Left cardiac atrium (tissue), 4 donors: ENCODE data around the gene AMPD2. TPM values are rescaled to one million over a fixed set of nuclear protein-coding genes. Genes with fewer than 3 reads are reported as not detected.
"Not testable (repeated sequence)": the region's sequence is repeated elsewhere in the genome, so short reads cannot be mapped to it uniquely, and the experiment has no call there.

Experiments
- ATAC-seq, 2 donors: fragments of 200-7000 bp; cut with Tn5 transposase; one replicate each; pipeline ENCODE4 v1.9.1; 2020; ENCODE audit warnings: mild to moderate bottlenecking in 2 of 2, moderate library complexity in 2 of 2
- DNase-seq: peaks from one replicate; pipeline ENCODE4 v3.0.0-alpha.2; 2020
- intact Hi-C, 2 donors: fragments of 100-400 bp; cut with DNase I; formaldehyde crosslinking; loops; one replicate each; pipeline versions ENCODE4 v1.14.1 to v1.15.1; 2022 to 2023
- total RNA-seq, 2 donors: library from RNA; stranded (reverse); fragmentation: NEBNext Ultra II Directional; extraction: Animal tissue kit (Norgen Biotek cat#: 25700); gene quantifications; one replicate each; pipeline ENCODE4 v1.2.1, GENCODE V29; 2021
- donor health status: DM: no; HTN: yes; CAD: no.
- donor health status: DM: no; HTN: yes; CAD: no; lungs with severe emphysema.
- donor health status: DM: yes; HTN: yes; CAD: no.
- donor health status: Dilated cardiomyopathy.

The AMPD2 gene
- total RNA-seq, 2 donors from 2014 or later, result 13.1 to 25.8 TPM

GRCh38 chr1:109661391-109661790 is 41.8 kb downstream of the AMPD2 start:
- intact Hi-C loops, result no loop called here
- DNase-seq, result no peak
- ATAC-seq, result no peak

- DNase-seq (no peak), ATAC-seq (no peak)
- intact Hi-C loops, result loop anchor here in 1 of 2 donors (5.0 kb wide), 1 partner anchor 58 kb away; no protein-coding TSS in a partner anchor
Observed at GRCh38 chr1:109664671-109665070, 45.0 kb downstream of the AMPD2 start.

GRCh38 chr1:109667452-109668122 is 48.0 kb downstream of the AMPD2 start, which contains the start of gene GSTM2:
Gene GSTM2 (plus strand): TSS chr1:109668057. CDS start chr1:109668116, 59 bp downstream.
- DNase-seq (peak; percentile 95), ATAC-seq (peak; percentile 100)
- intact Hi-C loops, result loop anchor here in 1 of 2 donors (5.0 kb wide), 1 partner anchor 55 kb away; no protein-coding TSS in a partner anchor

- intact Hi-C loops, result loop anchor here in 1 of 2 donors (5.0 kb wide), 1 partner anchor 54 kb away; no protein-coding TSS in a partner anchor
- DNase-seq, result no peak
- ATAC-seq, result peak; percentile 10 to 43
Observed at GRCh38 chr1:109668123-109668775, 48.6 kb downstream of the AMPD2 start.

- DNase-seq, result no peak
- intact Hi-C loops, result loop anchor here in 1 of 2 donors (5.0 kb wide), 1 partner anchor 53 kb away; no protein-coding TSS in a partner anchor
- no peak for ATAC-seq
Observed at GRCh38 chr1:109669246-109669948, 49.8 kb downstream of the AMPD2 start.

GRCh38 chr1:109669949-109670302 is 50.3 kb downstream of the AMPD2 start:
- ATAC-seq, DNase-seq: not testable (repeated sequence)
- intact Hi-C loops, result loop anchor here in 1 of 2 donors (5.0 kb wide), 1 partner anchor 52 kb away; no protein-coding TSS in a partner anchor

- ATAC-seq (no peak), DNase-seq (no peak)
- intact Hi-C loops, result no loop called here
Observed at GRCh38 chr1:109671067-109671466, 51.4 kb downstream of the AMPD2 start.

GRCh38 chr1:109673861-109674260 is 54.2 kb downstream of the AMPD2 start:
- ATAC-seq, intact Hi-C loops, DNase-seq: not testable (repeated sequence)

GRCh38 chr1:109676683-109677381 is 57.2 kb downstream of the AMPD2 start:
- ATAC-seq, intact Hi-C loops, DNase-seq: not testable (repeated sequence)

- DNase-seq (no peak), ATAC-seq (no peak)
- intact Hi-C loops, result no loop called here
Observed at GRCh38 chr1:109677459-109677858, 57.8 kb downstream of the AMPD2 start.

- ATAC-seq, DNase-seq, intact Hi-C loops: not testable (repeated sequence)
Observed at GRCh38 chr1:109678637-109679036, 59.0 kb downstream of the AMPD2 start.

Other genes with a start within 250 kb of the AMPD2 start
- gene SORT1, start 221.9 kb upstream of the AMPD2 start, total RNA-seq, result 100 to 1,000 TPM; 139 to 157 TPM
- gene PSMA5, start 193.4 kb upstream of the AMPD2 start, total RNA-seq, result 10 to 100 TPM; 41.5 to 62.8 TPM
- gene SYPL2, start 153.3 kb upstream of the AMPD2 start, total RNA-seq, result 10 to 100 TPM; 12.3 to 15.4 TPM
- gene ATXN7L2, start 135.9 kb upstream of the AMPD2 start, total RNA-seq, result 1 to 10 TPM; 2.5 to 3.4 TPM
- gene CYB561D1, start 125.7 kb upstream of the AMPD2 start, total RNA-seq, result 1 to 10 TPM; 5.8 to 5.9 TPM
- 10 to 100 TPM in 1 of 2 donors, 1 to 10 TPM in 1; 9.3 to 12.6 TPM for gene AMIGO1, start 110.1 kb upstream of the AMPD2 start, total RNA-seq
- under 1 TPM in 1 of 2 donors, not detected in 1; 0.55 TPM for gene GPR61, start 80.0 kb upstream of the AMPD2 start, total RNA-seq
- 1 to 10 TPM; 3.4 to 4.6 TPM for gene GNAI3, start 71.2 kb upstream of the AMPD2 start, total RNA-seq
- not detected for gene GNAT2, start 221 bp upstream of the AMPD2 start, total RNA-seq
- gene GSTM4, start 36.3 kb downstream of the AMPD2 start, total RNA-seq, result 10 to 100 TPM; 27.5 to 32.5 TPM
- gene GSTM2, start 48.2 kb downstream of the AMPD2 start, total RNA-seq, result 10 to 100 TPM; 36.7 to 44.4 TPM
- gene GSTM1, start 68.0 kb downstream of the AMPD2 start, total RNA-seq, result not detected
- gene GSTM5, start 92.4 kb downstream of the AMPD2 start, total RNA-seq, result 1 to 10 TPM; 3.0 to 6.9 TPM
- 10 to 100 TPM; 46.8 to 68.7 TPM for gene GSTM3, start 121.2 kb downstream of the AMPD2 start, total RNA-seq
- not detected for gene EPS8L3, start 144.1 kb downstream of the AMPD2 start, total RNA-seq